HG03575 (cell line): Measurements from ENCODE around the gene EPHA4.

Experiments used
- ATAC-seq: cut with Tn5 transposase; IDR thresholded peaks from one replicate; pipeline ENCODE4 v1.9.1; 2021; ENCODE audit not compliant: unreplicated experiment, insufficient number of reproducible peaks, low FRiP score; ENCODE audit errors: extremely low read depth

The EPHA4 gene

DNA sequence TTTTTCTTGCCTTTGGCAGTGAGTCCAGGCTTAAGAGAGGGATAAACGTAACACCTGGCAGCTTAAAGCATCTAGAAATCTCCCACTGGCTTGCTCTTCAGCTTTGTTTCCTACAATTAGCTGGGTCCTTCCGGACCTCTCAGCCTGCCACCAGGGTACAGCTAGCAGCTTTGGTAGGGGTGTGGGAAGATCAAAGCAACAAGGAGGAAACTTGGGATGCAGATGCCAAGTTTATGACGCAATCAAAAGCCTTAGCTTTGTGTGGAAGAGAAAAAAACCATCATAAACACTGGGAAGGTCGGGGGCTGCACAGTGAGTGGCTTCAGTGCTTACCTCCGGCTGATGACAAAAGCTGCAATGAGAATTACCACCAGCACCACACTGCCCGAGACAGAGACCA, 116.9 kb downstream of the EPHA4 start:
- no peak for ATAC-seq

DNA sequence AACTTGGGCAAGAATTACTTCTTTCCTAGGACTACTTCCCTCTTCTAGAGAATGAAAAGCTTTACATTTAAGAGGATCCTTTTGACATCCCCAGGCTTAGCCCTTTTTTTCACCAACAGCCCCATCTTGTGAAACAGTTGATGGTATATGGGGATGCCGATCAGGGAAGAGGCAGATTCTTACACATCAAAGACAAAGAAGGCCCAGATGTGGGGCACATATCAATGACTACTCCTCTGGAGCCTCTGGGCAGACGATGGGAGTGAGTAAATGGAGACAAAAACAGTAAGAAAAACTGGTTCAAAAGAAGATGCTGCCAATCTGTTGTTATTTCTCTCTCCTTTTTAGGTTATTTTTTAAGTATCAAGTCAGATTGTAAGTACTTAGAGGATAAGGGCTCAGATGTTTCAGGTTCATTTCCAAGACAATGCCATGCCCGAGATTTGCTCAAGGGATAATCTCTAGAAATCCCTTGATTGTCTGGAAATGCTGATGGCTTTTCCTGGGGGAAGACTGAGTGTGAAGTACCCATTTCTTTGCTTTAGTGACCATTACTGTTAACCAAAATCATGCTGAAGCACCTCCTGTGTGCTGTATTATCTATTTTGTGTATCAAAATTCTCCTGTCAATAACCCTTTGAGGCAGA, 117.5 kb downstream of the EPHA4 start:
- no peak for ATAC-seq

DNA sequence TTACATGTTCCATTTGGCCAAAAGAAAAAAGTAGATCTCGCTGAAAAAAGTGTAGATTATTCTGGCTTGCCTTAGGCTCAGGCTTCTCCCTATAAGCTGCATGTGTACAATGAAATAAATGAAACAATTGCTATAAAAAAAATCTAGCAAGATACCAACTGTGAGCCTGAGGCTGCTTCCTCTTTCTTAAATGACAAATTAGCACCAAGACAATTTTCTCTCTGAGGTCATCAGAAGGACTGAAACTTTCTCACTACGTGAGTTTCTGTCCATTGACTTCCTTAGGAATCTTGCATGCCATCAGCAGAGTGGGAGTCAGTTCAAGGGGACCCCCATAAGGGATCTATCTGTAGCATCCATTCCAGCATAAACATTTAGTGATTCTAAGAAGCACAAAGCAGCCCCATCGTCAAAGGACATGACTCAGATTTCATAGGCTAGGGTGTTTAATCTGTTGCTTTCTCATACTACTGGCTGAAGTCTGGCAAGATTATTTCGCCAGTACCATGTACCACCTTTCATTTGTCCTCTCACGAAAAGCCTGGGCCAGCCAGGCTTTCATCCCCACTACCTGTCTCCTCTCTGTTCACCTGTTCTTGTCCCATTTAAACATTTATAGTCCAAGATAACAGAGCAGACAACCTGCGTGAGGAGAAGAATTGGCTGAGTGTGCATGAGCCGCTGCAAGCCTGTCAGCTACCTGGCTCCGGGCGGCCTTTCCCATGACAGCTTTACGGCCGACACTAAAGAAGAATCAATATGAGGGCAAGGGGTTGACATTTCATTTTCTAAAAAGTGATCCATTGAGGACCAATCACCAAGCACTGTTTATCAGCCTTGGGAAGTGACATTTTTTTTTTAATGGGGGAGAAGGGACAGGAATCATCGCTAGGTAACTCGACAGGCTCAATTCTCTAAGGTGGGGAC, 120.0 kb downstream of the EPHA4 start:
- ATAC-seq, result no peak

DNA sequence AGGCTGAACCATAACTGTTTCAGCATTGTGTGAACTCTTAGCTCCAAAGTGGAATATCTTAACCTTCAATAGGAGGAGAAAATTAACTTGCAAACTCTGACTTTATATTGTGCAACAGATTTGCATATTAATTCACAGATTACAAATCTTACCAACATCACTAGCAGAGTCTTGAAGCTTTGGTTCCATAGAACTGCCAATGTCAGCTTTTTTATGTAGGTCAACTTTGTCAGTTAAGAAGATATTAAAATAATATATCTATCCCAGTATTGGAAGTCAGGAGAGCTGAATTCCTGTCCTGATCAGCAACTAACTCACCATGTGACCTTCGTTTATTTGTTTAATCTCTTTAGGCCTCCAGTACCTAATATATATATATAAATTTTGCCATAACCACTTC, 121.8 kb downstream of the EPHA4 start:
- ATAC-seq, result no peak

DNA sequence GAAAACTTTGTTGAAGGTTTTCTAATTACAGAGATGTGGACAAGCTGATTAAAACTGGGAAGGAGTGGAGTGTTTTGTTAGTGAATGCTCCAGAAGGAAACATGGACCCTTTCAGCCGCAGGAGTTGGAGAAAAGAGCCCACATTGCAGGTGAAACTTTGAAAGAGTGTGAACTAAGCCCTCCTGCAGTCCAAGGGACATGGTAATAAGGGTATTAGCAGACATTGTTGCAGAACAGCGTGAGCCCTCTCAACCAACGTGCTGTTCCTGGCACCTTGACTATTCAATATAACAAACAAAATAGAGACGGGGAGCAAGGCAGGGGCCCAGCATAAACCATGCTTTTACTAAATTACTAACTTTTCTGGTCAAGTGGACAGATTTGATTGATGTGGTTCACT, 122.7 kb downstream of the EPHA4 start:
- no peak for ATAC-seq

DNA sequence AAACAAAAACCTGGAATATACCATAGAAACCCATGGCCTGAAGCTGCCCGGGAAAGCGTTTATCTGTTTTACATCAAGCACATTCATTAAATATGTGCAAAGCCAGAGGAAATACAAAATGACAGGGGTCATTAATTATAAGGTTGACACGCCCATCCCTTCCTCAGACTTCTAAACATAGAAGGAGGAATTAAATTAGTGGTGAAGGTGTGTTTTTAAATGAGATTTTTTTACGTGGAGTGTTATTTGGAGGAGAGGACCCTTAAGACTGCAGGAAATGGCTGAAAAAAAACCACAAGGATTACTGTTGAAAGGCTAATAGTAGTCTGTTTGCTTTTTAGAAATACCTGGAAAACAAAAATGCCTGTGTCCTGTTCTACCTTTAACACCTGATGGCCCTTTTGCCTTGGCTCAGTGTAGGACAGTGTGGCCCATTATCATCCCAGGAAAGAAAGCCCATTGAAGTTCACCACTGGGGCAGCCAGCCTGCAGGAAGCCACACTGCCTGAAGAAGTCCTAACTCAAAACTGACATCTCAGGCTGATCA, 123.2 kb downstream of the EPHA4 start:
- ATAC-seq, result no peak

DNA sequence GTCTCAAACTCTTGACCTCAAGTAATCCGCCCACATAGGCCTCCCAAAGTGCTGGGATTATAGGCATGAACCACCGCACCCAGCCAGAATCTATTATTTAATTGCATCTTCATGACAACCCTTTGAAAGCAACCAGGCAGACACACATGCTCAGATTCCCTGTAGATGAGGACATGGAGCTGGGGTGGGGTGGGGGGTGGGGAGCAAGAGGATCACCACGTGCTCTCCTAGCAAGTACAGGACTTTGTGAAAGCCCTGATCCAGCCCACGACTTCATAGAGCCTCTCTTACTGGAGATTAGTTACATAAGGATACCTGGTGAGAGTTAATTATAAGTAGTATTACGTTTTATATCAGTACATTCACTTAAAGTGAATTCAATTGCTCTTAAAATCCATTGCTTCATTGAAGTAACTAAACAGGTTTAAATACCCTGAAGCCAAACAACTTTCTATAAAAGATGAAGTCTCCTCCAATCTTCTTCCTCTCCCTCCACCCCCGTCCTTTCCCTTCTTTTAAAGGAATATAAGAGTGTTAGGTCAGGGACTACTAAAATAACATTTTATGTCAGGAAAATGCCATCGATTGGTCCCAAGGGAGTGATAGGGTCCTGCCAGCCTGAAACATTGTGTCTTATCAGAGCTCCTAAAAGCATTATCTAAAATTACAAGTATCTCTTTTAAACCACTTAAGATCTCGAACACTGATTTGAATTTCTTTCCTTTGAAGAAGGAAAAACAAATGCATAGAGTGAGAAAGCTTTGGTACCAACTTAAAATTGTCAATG, 123.9 kb downstream of the EPHA4 start:
- ATAC-seq, result no peak

DNA sequence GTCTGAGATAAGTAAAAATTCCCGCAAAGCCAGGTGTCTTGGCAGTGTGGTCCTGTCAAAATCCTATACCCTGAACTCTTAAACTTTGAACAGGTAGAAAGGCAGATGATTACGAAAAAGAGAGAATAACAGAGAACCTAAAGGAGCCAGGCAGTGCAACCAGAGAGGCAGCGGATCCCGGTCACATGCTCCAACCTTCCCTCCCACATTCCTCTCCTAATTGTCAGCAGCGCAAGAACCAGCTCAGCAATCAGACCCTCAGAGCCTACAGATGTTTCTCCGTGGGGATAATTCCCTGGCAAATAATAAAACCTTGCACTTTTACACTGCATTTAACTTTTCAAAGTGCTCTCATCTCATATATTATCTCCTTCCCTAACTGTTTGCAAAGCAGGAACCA, 124.8 kb downstream of the EPHA4 start:
- no peak for ATAC-seq

DNA sequence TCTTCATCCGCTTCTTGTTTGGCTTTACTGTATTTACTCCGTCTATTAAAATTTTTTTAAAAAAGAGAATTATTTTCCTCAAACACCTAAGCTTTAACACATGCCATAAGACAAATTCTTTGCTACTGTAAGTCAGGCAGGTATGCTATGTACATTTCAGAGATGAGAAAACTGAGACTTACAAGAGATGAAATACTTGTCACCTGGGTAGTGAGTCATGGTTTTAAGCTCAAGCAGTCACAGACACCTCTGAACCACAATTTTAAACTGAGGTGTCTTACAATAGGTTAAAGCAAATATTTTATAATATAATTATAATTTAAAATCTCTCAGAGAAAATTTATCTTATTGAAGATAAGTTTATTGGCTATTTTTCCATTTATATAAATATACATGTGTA, 126.0 kb downstream of the EPHA4 start:
- no peak for ATAC-seq

DNA sequence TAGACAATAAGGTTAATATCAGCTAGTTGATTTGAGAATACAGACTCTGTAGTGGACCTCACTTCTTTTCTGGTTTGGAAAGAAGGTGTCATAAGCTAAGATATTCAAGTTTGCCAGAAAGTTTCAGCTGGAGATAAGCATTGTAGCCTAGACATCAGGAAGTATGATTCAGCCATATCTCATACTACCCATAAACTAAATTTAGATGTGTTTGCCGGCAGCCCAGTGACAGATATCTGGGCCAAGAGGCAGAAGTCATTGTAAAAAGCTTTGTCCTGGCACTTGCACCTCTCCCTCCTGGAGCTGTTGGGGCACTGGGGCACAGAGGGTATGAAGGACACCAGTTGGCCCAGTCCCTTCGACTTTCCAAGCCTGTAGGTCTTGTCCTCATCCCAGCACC, 128.0 kb downstream of the EPHA4 start:
- no peak for ATAC-seq

DNA sequence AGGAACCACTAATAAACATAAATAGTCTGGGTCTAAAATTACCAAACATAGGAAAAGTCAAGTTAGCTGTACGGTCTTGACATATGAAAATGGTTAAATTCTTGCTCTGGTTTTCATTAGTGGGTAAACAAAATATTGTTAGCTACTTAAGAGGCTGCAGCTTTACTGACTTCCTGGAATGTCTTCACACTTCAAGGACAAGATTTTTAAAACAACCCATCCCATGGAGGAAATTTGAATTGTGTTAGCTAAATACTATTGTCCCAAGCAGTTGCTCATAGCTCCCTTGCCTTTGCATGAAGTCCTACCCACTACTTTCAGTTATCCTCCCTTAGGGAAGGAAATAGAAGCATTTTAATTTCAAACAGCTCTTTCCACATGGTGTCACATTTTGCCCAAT, 128.5 kb downstream of the EPHA4 start:
- ATAC-seq, result no peak

DNA sequence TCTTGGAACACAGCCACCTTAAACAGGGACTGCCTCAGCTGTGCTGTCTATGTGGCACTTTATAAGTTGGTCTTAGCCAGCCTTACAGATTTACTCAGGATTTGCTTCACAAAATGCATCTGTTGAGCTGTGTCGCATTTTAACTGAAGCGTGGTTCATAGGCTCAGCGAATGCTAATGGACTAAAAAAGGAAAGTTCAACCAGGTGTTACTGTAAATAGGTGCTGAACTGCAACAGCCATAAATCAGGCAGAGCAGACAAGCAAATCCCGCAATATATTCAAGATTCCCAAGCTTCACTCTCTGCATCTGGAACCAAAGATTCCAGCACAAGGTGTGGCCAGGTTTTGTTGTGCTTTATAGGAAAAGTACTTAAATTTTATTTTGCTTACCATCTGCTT, 130.0 kb downstream of the EPHA4 start:
- ATAC-seq, result no peak

DNA sequence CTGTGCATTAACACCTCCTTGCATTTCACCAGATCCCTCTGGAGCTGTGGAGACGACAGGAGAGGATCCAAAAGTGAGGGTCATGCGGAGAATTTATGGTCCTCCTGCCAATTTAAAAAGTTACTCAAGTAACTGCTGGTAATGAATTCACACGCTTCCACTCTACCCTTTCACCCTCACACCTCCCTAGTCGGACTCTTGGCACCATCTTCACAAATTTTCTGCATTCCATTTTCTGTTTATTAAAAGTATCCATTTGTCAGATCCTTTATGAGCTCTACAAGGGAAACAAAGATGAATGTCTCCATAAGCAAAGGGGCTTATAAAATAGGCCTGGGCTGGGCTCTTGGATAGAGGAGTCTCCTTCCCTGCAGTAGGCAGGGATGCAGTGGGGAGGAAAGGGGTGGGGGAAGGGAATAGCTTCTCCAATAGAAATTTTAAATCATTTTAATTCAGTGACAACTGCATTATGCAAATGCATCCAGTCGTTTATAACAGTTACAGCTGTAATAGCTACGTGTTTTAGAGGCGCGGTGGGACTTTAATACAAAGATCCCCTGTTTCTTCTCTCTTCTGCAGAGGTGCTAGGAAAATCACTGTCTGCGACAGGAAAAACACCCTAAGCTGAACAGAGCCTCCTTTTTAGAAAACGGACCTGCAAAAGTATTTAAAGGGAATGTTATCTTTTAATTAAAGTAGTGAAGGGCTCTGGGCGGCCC, 132.2 kb downstream of the EPHA4 start:
- no peak for ATAC-seq

DNA sequence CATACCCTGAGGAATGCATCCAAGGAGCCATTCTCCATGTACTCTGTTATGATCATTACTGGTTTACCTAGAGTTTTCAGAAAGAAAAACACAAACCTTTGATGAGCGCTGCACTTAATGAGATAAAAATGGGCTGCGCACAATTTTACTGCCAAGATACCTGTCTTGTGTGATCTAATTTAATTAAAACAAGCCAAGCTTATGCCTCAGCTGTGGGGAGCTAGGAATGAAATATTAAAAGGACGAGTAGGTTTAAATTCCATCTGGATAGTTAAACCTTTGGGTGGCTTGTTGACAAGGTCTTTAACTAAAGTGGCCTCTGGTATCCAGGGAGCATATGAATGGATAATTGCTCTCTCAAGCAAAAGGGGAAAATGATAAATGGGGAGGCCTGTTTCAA, 135.0 kb downstream of the EPHA4 start:
- no peak for ATAC-seq

DNA sequence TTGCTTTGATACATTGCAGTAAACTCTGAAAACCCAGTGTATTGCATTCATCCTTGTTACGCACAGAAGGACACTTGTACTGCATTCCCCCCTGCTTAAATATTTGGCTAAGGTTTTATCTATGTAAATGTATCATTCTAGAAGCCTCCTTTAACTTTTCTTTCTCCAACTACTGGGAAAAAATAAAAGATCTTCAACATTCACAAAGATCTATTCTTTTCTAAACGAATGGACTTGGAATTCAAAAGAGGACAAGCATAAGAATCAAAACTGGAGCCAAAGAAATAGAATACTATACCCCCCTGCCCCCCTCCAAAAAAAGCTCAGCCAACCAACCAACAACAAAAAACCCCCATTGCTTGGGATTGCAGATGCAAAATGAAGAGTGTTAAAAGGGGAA, 136.9 kb downstream of the EPHA4 start:
- no peak for ATAC-seq

DNA sequence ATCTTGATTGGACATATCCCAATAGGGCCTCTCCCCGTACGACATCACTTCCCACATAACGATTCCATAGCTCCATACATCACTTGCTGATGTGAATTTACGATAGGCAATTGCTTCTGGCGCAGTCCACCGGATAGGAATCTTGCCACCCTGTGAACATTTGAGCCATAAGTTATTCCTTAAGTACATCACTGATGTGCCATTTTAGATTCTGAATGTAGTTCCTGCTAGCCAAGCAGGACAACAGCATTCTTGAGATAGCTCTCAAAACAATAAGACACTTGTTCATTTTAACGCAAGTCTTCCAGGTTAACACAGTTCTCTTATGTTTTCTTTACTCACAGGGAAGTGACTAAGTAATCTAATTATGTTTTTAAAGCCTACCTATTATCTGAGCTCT, 138.0 kb downstream of the EPHA4 start:
- ATAC-seq, result no peak

DNA sequence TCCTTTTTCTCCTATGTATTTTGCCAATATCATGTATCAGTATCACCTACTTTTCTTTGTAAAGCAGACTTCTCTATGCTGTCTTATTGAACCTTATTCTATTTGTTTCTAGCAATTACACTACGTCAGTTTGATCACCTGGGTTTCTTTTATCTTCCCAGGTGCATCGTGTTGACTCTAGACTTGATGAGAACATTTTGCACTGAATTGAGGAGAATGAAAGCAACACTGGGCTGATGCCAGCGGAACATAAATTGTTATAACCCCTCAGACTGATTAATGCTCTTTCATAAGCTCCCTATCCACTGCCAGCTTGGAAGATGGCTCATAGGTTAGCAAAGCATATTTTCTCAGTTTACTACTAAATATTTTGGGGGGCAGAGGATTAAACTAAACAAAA, 140.6 kb downstream of the EPHA4 start:
- ATAC-seq, result no peak

DNA sequence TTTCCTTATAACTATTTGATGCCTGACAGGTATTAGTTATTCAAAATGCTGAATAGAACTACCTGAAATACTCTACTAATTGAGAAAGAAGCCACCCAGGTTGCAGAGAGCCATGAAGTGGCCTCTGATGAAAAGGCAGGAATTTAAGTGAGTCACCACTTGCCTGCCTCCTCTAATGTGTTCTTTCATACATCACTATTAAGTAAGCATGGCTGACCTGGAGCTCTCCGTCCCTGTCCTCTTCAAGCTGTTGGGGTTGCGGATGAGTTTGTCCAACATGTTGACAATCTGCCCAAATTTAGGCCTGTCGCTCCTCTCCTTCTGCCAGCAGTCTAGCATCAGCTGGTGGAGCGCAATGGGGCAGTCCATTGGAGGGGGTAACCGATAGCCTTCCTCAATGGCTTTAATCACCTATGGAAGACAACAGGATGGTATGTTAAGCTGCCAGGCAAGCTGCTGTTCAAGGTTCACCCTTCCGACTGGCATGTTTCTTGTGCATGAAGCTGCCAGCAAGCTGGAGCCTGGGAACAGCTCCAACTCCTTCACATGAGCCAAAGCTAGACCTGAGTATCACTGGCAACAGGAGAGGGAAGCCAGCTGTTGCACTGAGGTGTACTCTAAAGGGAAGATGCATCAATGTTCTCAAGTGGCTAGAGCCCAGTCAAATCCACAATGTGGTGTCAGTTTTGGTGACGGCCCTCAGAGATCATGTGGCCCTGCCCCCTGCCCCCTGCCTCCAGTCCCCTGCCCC, 142.2 kb downstream of the EPHA4 start:
- ATAC-seq, result no peak
